T-helper 2 cell treated with Interferon-gamma antibody and Interleukin-4, amounts not matched to agents 100 ng/mL and 5 ng/mL, for 36 hours (primary cell): ENCODE data around the gene RAC3. TPM values are rescaled to one million over a fixed set of nuclear protein-coding genes. Genes with fewer than 3 reads are reported as not detected.

Experiments
- intact Hi-C: fragments of 100-400 bp; cut with micrococcal nuclease; formaldehyde crosslinking; loops from one replicate; pipeline ENCODE4 v1.15.1; 2023
- total RNA-seq: library from RNA; stranded (reverse); gene quantifications from 2 replicates; pipeline ENCODE4 v1.2.3, GENCODE V29; 2022

Gene RAC3
- total RNA-seq, 1 donor from 2014 or later = 12.3 TPM

DNA sequence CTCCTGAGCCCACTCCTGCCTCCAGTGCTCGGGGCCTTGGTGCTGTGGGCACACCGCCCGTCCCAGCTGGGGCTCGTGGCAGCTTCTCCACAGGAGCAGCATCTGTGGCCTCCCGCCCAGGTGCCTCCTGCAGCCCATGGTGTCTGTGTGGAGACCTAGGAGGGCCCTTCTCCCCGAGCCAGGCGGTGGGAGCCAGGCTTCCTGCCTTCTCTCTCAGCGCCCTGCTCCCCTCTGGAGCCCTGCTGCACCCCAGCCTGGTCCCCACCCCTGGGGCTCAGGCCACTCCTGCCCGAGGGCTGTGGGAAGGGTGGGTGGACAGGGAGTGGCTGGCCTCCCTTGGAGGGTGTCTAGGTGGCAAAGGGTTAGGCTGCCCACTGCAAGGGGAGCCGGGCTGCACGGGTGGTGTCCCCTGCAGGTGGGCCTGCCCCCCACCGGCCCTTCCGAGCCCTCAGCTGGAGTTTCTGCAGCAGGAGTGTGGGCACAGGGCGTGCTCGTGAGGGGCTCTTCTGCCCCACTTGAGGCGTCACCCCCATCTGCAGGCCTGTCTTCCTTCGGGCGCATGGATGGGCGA is 19.8 kb upstream of the RAC3 start:
- intact Hi-C loops = no loop called here

- intact Hi-C loops = no loop called here
Measured at GRCh38 chr17:82012261-82012639, 19.2 kb upstream of the RAC3 start.

- intact Hi-C loops = no loop called here
Measured at GRCh38 chr17:82012640-82013295, 18.7 kb upstream of the RAC3 start.

GRCh38 chr17:82013341-82013740 is 18.1 kb upstream of the RAC3 start:
- intact Hi-C loops = no loop called here

DNA sequence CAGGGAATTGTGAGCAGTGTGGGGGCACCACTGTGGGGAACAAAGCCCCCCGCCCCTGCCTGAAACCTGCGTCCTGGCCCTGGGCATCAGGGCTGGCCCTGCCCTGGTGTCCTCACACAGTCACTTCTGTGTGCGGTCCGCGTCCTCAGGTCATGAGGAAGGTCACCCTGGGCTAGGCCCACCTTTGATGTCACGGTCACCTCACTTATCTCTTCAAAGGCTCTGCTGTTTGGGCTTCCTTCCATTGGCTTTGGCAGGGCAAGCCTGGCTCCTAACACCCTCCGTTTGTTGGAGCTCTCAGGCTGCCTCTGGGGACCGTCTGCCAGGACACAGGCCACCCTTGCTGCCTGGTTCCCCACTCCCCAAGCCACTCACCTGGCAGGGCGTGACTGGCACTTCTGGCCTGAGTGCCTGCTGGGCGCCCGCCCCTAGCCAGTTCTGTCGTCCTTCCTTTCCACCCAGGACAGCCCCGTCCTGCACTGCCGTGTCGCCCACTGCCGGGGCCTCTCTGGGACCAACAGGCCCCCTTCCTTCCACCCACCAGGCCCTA is 17.6 kb upstream of the RAC3 start:
- intact Hi-C loops = no loop called here

- intact Hi-C loops = no loop called here
Measured at GRCh38 chr17:82014432-82014831, 17.0 kb upstream of the RAC3 start.

DNA sequence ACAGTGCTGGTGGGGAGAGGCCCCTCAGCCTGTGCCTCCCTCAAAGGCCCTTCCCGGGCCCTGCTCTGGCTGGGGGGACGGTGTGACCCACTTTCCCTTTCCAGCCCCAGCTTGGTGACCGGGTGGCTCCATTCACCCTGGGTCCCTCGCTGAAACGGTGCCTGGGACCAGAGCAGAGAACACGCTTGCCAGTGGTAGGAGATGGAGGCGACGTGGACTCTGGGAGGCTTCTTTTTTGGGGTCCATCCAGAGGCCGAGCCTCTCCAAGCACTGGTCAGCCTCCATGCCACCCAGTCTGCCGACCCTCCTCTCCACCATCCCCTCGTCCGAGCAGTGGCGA is 16.5 kb upstream of the RAC3 start:
- intact Hi-C loops = no loop called here

GRCh38 chr17:82015311-82015971 is 16.0 kb upstream of the RAC3 start:
- intact Hi-C loops = no loop called here

GRCh38 chr17:82016061-82016874 is 15.2 kb upstream of the RAC3 start:
- intact Hi-C loops = no loop called here

GRCh38 chr17:82016875-82017459 is 14.5 kb upstream of the RAC3 start:
- intact Hi-C loops = no loop called here

DNA sequence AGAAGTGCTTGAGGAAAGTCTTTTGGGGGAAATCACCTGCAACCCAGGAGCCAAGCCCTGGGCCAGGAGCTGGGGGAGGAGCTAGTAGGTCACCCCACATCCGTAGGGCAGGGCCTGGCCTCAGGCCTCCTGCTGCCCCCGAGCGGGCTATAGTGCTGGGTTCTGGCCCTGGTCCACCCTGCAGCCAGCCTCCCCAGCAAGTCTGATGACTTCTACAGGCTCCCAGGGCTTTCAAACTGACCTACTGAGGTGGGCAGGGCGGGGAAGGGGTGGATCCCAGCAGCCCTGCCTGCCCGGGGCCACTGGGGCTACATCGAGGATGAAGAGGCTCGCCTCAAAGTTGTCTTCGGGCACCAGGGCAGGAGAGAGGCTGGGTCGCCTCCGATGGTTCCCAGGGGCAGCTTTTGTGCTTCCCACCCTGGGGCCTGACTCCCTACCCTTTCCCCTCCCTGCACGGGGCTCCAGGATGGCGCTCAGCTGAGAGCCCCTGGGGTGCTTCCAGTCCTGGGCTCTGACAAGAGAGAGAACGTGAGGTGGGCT is 13.8 kb upstream of the RAC3 start:
- intact Hi-C loops = no loop called here

- intact Hi-C loops = no loop called here
Measured at GRCh38 chr17:82018152-82018988, 13.1 kb upstream of the RAC3 start.

- intact Hi-C loops = no loop called here
Measured at GRCh38 chr17:82018989-82019689, 12.3 kb upstream of the RAC3 start.

DNA sequence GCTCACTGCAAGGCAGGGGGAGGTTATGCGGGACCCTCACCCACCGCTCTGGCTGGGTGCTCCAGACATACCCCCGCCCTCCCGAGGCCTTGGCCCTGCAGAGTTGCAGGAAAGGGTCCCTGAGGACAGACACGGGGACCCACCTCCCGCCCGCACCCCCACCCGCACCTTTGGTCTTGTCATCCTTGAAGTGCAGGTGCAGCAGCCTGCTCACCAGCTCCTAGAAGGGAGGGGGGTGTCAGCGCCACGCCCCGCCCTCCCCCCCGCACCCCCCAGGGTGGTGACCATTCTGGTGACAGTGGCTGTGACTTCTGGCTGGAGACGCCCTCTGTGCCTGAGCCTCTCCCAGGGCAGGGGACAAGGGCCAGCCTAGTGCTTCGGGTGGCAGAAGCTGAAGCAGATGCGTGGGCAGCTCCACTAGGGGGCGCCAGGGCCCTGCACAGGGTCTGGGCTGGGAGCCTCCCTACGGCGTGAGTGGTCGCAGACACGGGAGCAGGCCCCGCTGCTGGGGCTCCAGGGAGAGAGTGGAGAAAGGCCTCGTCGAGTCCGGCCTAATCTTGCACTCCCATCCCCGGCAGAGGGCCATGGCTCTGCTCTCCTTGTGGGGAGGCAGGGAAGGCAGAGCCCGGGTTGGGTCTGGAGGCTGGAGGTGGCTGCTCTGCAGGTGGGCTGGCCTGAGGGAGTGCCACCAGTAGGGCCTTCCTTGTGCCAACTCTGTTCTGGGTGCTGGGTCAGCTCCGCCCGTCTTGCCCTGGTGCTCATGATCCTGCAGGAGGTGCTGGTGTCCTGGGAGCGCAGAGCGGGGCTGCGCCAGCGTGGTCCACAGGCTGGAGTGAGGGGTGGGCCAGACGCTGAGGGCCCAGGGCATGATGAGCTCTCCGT is 11.5 kb upstream of the RAC3 start:
- intact Hi-C loops = loop anchor here (5.0 kb wide), 2 partner anchors 93 to 148 kb away; partner anchors contain the start of genes ARHGDIA and MAFG

DNA sequence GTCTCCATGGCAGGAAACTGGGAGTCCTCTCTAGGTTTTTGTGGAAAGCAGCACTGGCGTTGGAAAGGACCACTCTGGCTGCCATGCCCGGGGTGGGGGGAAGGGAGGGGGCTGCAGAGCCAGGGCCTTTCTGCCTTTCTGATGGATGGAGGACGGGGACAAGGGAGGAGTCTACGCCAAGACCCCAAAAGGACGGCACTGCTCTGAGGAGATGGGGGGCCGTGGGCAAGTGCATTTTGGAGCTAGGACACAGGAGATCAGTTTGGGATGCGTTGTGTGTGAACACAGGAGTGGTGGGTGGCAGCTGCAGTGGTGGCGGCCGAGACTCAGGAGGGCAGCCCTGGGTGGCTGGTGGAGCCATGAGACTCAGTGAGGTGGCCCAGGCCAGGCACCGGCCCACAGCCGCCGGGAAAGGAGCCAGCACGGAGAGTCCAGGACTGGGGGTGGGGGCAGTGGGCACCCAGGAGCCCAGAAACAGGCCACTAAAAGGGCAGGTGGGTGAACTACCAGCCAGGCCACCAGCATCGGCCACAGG is 10.8 kb upstream of the RAC3 start:
- intact Hi-C loops = loop anchor here (1.0 to 5.0 kb wide), 3 partner anchors 61 to 148 kb away; partner anchors contain the start of genes ARHGDIA and MAFG

- intact Hi-C loops = loop anchor here (1.0 to 5.0 kb wide), 3 partner anchors 62 to 149 kb away; partner anchors contain the start of genes ARHGDIA and MAFG
Measured at GRCh38 chr17:82021107-82021899, 10.2 kb upstream of the RAC3 start.

- intact Hi-C loops = loop anchor here (1.0 to 5.0 kb wide), 3 partner anchors 63 to 150 kb away; partner anchors contain the start of genes ARHGDIA and MAFG
Measured at GRCh38 chr17:82021900-82022309, 9.6 kb upstream of the RAC3 start.
